Activated CD8-positive, alpha-beta memory T cell treated with anti-CD3 and anti-CD28 coated beads for 4 hours (primary cell): ENCODE data around the gene FGD5.
"Not testable (repeated sequence)": the region's sequence is repeated elsewhere in the genome, so short reads cannot be mapped to it uniquely, and the experiment has no call there.

Experiments used
- DNase-seq, 2 donors: peaks; one replicate each; pipeline ENCODE4 v3.0.0-alpha.2; 2020; ENCODE audit warnings: low read depth in 2 of 2

The FGD5 gene

DNA sequence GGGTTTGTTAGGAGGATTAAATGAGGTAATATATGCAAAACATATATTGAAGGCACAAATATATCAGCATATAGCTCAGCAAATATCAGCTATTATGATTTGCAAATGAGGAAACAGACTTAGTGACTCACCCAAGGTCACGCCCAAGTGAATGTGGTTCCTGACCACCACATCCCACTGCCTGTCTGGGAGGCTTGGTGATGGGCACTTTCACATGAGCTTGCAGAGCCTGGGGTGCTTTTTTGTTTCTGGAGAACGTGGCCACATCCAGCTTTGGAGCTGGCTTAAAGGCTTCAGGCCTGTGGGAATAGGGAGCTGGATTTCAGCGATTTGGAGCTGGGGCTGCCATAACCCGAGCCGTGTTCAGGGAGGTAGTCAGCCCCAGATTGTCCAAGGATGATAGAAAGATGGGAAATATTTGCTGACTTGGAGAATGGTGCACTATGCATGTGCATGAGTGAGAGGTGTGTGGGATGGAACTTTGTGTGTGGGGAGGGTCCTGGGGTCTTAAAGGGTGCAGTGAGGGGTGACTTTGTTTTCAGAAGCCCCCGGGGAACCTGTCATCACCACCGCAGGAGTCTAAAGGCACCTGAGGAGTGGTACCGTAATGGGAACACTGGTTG is 12.0 kb upstream of the FGD5 start:
- DNase-seq = no peak

DNA sequence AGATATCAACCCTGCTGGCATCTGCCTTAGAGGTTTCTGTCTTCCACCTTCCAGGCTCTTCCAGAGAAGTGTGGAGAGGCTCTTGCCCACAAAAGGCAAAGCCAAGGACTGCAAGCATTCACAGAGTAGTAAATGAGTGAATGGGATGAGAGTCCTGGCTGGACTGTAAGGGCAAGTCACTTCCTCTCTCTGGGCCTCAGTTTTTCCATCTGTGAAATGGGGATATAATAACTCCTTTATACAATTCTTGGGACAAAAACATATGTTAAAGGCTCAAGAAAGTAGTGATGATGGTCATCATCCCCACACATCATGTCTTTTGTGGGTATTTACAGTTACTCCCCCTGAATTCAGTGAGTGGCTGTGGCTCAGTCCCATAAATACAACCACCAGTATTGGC is 10.7 kb upstream of the FGD5 start:
- no peak for DNase-seq

DNA sequence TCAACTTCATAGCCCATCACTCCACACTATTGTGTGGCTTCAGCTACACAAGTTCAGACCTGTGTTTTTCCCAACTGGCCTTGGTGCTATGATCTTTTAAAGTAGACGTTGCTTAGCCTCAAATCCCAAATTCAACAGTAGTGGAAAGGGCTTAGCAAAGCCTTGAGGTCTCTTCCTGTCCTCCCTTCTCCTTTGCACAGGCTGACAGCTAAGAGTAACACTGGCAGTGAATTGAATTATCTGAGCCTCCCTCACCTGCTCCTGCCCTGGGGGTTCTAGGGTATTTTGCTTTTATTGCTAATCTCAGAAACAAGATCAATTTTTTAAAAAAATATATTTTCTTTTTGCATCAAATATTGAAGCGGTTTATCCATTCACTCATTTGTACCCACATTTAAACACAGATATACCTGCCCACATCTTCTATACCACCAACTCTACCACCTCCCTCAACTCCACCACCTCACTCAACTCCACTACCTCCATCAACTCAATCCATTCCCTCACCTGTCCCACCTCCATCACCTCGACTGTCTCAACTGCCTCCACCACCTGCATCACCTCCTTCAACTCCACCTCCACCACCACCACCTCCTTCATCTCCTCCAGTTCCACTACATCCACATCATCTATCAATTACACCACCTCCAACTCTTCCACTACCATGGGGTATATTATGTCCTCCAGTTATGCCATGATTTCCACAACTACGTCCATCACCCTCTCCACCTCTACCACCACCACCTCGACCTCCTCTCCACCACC is 10.1 kb upstream of the FGD5 start:
- DNase-seq = no peak

- not testable (repeated sequence) for DNase-seq
These were observed 9.2 kb upstream of the FGD5 start for GRCh38 chr3:14809611-14810010.

DNA sequence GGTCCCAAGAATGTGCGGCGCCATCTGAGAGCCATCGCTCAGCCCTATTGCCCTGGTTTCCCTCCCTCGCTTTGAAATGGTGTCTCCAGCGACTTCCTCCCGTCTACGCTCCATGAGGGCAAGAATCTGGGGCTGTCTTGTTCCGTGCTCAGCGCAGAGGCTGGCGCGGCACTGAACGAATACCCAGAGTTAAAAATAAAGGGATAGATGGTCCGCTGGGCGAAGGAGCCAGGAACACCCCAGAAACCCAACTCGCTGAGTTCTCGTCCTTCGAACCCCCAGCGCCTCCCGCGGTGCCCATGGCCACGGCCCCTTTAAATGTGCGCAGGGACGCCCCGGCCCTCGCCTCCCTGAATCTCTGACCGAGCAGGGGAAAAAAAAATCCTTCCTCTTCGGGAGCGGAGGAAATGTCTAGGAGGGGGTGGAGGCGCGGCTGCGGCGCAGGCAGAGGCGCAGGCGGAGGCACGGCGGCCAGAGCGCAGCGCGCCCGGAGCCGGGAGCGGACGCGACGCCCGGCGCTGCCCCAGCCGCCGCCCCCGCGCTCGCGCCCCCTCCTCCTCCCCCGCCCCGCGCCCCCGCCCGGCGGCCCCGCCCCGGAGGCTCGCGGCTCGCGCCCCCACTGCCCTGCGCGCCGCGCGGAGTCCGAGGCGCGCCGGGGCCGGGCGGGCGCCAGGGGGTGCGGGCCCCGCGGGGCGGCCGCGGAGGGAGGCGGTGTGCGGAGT is 8.5 kb upstream of the FGD5 start:
- no peak for DNase-seq

DNA sequence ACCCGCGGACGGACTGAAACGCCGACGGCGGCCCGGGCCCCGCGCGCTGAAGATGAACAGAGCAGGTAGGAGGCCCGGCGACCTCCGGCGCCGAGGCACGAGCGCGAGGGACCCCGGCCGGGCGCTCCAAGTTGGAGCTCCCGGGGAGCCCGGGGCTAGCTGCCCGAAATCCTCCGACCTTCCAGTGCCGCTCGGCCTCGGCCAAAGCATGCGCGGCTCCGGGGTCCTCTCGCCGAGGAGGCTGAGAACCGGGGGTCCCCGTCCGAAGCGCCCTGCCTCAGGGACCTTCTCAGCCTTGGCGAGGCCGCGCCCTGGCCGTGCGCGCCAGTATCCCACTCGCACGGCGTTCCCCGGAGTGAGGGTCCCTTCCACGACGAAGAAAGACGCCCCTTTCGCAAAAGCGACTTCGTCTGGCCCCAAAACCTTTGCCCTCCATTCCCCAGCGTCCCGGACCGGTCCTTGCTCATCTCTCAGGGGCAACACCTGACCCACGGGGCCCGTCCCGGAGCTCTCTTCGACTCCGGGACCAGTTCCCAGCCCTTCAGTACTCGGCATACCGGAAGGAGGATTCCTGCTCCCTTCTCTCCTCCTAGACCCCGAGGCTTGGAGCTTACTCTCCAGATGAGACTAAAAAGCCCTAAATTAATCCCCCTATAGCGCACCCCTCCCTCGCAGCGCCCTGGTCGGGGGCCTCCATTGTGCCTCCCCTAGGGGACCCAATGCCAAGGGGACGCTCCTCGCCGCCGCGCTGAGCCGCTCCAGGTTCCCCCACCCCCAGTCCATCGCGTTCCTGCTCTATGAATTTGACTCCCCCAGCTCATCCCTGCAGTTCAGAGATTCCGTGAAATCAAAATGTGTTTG is 7.7 kb upstream of the FGD5 start:
- no peak for DNase-seq

- no peak for DNase-seq
These were observed 7.1 kb upstream of the FGD5 start for GRCh38 chr3:14811684-14812083.

DNA sequence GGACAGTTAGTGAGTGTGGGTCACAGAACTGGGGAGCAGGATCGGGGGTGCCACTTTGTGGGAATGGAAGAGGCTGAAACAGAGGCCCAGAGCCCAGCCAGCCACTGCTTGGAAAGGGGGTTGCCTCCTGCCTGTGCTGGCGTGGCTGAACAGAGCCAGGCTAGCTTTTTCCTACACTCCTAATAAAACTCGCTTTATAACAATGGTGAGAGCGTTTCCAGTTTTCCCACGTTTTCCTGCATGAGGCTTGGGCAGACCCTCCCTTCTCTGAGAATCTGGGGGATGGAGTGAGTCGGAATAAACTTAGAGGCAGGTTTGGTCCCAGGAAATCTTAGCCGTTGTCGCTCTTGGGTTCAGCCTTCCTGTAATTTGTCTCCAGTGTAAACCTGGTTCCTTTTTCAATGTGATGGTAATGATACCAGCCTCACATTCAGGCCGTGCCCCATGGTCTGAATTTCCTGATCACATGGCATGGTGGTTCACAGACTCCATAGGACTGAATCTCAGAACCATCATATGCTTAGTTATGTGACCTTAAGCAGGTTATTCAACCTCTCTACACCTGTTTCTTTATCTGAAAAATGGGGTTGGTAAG is 6.5 kb upstream of the FGD5 start:
- no peak for DNase-seq

GRCh38 chr3:14814411-14814871 is 4.3 kb upstream of the FGD5 start:
- DNase-seq = no peak

GRCh38 chr3:14816359-14816758 is 2.4 kb upstream of the FGD5 start:
- DNase-seq = no peak

DNA sequence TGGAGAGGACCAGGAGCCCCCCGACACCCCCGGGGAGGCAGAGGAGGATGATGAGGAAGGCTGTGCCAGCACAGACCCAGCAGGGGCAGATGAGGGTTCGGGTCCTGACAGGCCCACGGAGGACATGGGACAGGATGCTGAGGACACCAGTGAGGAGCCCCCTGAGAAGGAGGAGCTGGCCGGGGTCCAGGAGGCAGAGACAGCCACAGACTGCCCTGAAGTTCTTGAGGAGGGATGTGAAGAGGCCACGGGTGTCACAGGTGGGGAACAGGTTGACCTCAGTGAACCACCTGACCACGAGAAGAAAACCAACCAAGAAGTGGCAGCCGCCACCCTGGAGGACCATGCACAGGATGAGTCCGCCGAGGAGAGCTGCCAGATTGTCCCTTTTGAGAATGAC is 909 bp downstream of the FGD5 start:
- DNase-seq = no peak

GRCh38 chr3:14820156-14820555 is 1.4 kb downstream of the FGD5 start:
- no peak for DNase-seq

DNA sequence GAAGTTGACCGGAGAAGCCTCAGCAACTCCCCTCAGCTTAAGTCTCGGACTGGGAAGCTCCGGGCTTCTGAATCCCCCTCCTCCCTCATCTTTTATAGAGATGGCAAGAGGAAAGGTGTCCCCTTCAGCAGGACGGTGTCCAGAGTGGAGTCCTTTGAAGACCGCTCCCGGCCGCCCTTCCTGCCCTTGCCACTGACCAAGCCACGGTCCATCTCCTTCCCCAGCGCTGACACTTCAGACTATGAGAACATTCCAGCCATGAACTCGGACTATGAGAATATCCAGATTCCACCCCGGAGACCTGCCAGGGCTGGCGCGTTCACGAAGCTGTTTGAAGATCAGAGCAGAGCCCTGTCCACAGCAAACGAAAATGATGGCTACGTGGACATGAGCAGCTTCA is 2.4 kb downstream of the FGD5 start:
- no peak for DNase-seq

- DNase-seq = no peak
These were observed 3.4 kb downstream of the FGD5 start for GRCh38 chr3:14822134-14822533.

- no peak for DNase-seq
These were observed 4.1 kb downstream of the FGD5 start for GRCh38 chr3:14822670-14823390.

DNA sequence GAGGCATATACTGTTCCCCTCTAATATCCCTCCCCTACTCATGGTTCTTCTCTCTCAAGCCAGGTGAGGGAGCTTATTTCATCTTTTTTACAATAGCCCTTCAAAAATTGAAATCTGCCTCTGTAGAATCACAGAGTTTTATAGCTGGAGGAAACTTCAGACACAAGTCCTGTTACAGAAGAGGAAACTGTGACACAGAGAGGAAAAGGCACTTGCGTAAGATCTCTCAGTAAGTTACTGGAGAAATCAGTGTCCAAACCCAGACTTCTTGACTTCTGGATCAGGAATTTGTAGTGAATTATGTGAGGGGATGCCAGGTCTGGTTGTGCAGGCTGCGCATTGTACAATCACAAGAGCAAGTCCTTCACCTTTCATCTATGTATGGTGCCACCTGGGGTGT is 4.6 kb downstream of the FGD5 start:
- no peak for DNase-seq

- no peak for DNase-seq
These were observed 5.3 kb downstream of the FGD5 start for GRCh38 chr3:14823910-14824629.

DNA sequence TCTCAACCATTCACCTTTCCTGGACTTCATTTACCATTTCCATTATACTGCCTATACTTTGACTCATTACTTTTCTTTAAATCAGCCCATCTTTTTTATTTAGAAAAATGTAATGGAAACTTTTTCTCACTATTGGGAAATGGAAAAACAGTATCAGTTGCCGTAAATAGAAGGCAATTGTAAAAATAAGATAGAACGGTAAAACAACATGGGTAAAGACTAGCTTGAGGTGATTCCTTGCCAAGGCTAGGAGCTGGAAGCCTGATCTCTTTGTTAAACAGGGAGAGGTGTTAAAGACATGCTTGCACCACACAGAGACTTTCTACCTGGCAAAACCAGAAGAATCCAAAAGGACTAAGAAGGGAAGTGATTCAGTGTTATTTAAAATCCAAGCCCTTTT is 5.9 kb downstream of the FGD5 start:
- no peak for DNase-seq

GRCh38 chr3:14826069-14826468 is 7.3 kb downstream of the FGD5 start:
- no peak for DNase-seq

GRCh38 chr3:14827776-14828175 is 9.0 kb downstream of the FGD5 start:
- no peak for DNase-seq
